GM12891 (cell line): ENCODE data around the gene MRPL27.

Experiments
- POLR2A ChIP-seq: IDR thresholded peaks from 2 replicates; pipeline ENCODE4 v1.6.1; 2011; ENCODE audit warnings: low read depth, low read length, control low read depth
- POLR2AphosphoS5 ChIP-seq: IDR thresholded peaks from 2 replicates; pipeline ENCODE4 v1.6.1; 2011; ENCODE audit warnings: low read depth, low read length, control low read depth
- SPI1 ChIP-seq: IDR thresholded peaks from 2 replicates; pipeline ENCODE4 v1.6.1; 2011; ENCODE audit warnings: low read depth, low read length, control low read depth
- TAF1 ChIP-seq: IDR thresholded peaks from 2 replicates; pipeline ENCODE4 v1.6.1; 2011; ENCODE audit warnings: low read depth, low read length, control low read depth

DNA sequence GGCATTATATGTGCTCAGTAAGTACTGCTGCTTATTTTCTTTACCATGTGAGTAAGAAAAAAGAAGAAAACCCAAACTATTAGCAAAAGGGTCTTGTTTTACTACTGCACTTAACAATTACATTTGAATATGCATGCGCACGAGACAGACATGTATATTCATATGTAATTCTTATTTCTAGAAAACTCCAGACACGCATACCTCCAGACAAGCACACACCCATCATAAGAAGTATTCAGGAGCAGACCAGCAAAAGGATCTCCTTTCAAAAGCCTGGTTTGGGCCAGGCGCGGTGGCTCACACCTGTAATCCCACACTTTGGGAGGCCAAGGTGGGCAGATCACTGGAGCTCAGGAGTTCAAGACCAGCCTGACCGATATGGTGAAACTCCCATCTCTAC, 16.6 kb upstream of the MRPL27 start:
- no peak for TF ChIP-seq POLR2AphosphoS5
- TF ChIP-seq POLR2A = no peak
- no peak for TF ChIP-seq TAF1
- TF ChIP-seq SPI1 = no peak
